Neuronal stem cell (in vitro differentiated cells): Measurements from ENCODE around the gene CTNND2.
A peak's percentile ranks its signal among the peaks of the same experiment; 100 is the strongest.

ENCODE experiments used
- DNase-seq: peaks from one replicate; pipeline ENCODE4 v3.0.0-alpha.2; 2013; ENCODE audit warnings: low spot score
- H2AFZ ChIP-seq: one replicate; pipeline ENCODE4 v1.6.1; 2013; ENCODE audit warnings: mild to moderate bottlenecking, low read length, inconsistent platforms
- H2AK5ac ChIP-seq: 2 replicates; pipeline ENCODE4 v1.6.1; 2013; ENCODE audit warnings: low read depth, mild to moderate bottlenecking, inconsistent platforms, low read length, moderate library complexity, mixed read lengths
- H2BK120ac ChIP-seq: 2 replicates; pipeline ENCODE4 v1.6.1; 2013; ENCODE audit warnings: low read depth, mild to moderate bottlenecking, inconsistent platforms, low read length, moderate library complexity, mixed read lengths
- H2BK12ac ChIP-seq: one replicate; pipeline ENCODE4 v1.6.1; 2013; ENCODE audit warnings: low read length, inconsistent platforms
- H2BK15ac ChIP-seq: 2 replicates; pipeline ENCODE4 v1.6.1; 2013; ENCODE audit warnings: mild to moderate bottlenecking, low read length, inconsistent platforms, mixed read lengths
- H2BK5ac ChIP-seq: one replicate; pipeline ENCODE4 v1.6.1; 2013; ENCODE audit warnings: inconsistent platforms, mild to moderate bottlenecking, low read length, moderate library complexity
- H3K14ac ChIP-seq: one replicate; pipeline ENCODE4 v1.6.1; 2013; ENCODE audit warnings: low read length, inconsistent platforms
- H3K18ac ChIP-seq: 2 replicates; pipeline ENCODE4 v1.6.1; 2013; ENCODE audit warnings: low read length, inconsistent platforms
- H3K23ac ChIP-seq: 2 replicates; pipeline ENCODE4 v1.6.1; 2013; ENCODE audit warnings: low read depth, mild to moderate bottlenecking, mixed read lengths, low read length, inconsistent platforms; ENCODE audit not compliant: poor library complexity
- H3K27ac ChIP-seq: replicated peaks from 3 replicates; pipeline ENCODE4 v1.5.1; 2013; ENCODE audit warnings: low read length, inconsistent platforms
- H3K27me3 ChIP-seq, 3 experiments: 2 replicates each; pipeline ENCODE4 v1.6.1; 2013; ENCODE audit warnings: low read length in 3 of 3, mild to moderate bottlenecking in 2 of 3, inconsistent platforms in 1 of 3, low read depth in 1 of 3, mixed read lengths in 1 of 3, moderate library complexity in 1 of 3; ENCODE audit not compliant: control insufficient read depth in 3 of 3, insufficient read depth in 3 of 3
- H3K36me3 ChIP-seq, 2 donors: replicated peaks in 1 of 2; 2 replicates each; pipeline ENCODE4 v1.6.1; 2013; ENCODE audit warnings: low read length in 2 of 2; ENCODE audit not compliant: control insufficient read depth in 2 of 2, insufficient read depth in 2 of 2
- H3K4ac ChIP-seq: 2 replicates; pipeline ENCODE4 v1.6.1; 2013; ENCODE audit warnings: inconsistent platforms, mild to moderate bottlenecking, low read length, moderate library complexity
- H3K4me1 ChIP-seq, 2 donors: 1 replicate in 1 of 2; 2 replicates in 1 of 2; pipeline ENCODE4 v1.6.1; 2013; ENCODE audit warnings: low read length in 2 of 2, low read depth in 1 of 2; ENCODE audit not compliant: control insufficient read depth in 2 of 2, insufficient read depth in 1 of 2
- H3K4me2 ChIP-seq: one replicate; pipeline ENCODE4 v1.6.1; 2013; ENCODE audit warnings: mild to moderate bottlenecking, low read length, inconsistent platforms; ENCODE audit not compliant: insufficient read depth, poor library complexity, severe bottlenecking
- H3K4me3 ChIP-seq, 2 donors: 2 replicates each; pipeline ENCODE4 v1.5.1; 2013; ENCODE audit warnings: low read length in 2 of 2, mild to moderate bottlenecking in 2 of 2, inconsistent platforms in 1 of 2, moderate library complexity in 1 of 2
- H3K79me1 ChIP-seq: one replicate; pipeline ENCODE4 v1.6.1; 2013; ENCODE audit warnings: low read depth, mild to moderate bottlenecking, inconsistent platforms, low read length, moderate library complexity
- H3K9ac ChIP-seq: one replicate; pipeline ENCODE4 v1.6.1; 2013; ENCODE audit warnings: mild to moderate bottlenecking, low read depth, low read length, inconsistent platforms; ENCODE audit not compliant: poor library complexity
- H3K9me3 ChIP-seq, 2 donors: replicated peaks in 1 of 2; 2 replicates each; pipeline versions ENCODE3 to v1.6.1; 2013; ENCODE audit warnings: low read length in 2 of 2, mild to moderate bottlenecking in 2 of 2, inconsistent platforms in 1 of 2, low read depth in 1 of 2, mixed read lengths in 1 of 2, moderate library complexity in 1 of 2; ENCODE audit not compliant: control insufficient read depth in 2 of 2, insufficient read depth in 1 of 2
- H4K8ac ChIP-seq: one replicate; pipeline ENCODE4 v1.6.1; 2013; ENCODE audit warnings: low read depth, mild to moderate bottlenecking, inconsistent platforms, low read length, moderate library complexity
- H4K91ac ChIP-seq: one replicate; pipeline ENCODE4 v1.6.1; 2013; ENCODE audit warnings: low read length, low read depth, mild to moderate bottlenecking, inconsistent platforms; ENCODE audit not compliant: poor library complexity
- WGBS, 2 donors: extraction: QIAGEN DNeasy Blood & Tissue Kit; methylation state at CpG; one replicate each; pipeline ENCODE4 v1.1.7; 2013; ENCODE audit warnings: missing lambda C conversion rate in 2 of 2, mixed read lengths in 1 of 2; ENCODE audit not compliant: insufficient read length in 2 of 2, insufficient replicate concordance in 1 of 2; ENCODE audit errors: extremely low coverage in 2 of 2; 5-methylcytosine and 5-hydroxymethylcytosine counted together

Gene CTNND2

DNA sequence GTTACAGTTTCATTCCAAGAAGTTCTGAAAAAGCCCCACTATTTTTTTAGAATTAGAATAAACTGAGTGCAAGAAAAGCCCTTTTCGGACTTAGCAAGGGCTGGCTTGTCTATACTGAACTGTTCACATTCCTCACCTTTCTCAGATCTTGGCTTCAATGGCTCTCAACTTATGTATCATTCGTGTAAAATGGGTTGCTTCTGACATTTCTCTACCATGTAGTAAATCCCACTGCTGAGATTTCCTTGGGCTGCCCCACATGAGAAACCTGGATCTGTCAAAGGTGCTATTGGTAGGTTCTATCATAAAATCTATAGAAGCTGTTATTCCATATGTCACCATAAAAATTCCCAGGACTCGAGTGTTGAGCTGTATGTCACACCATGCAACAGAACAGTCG lies 454.3 kb downstream of the CTNND2 start:
- H2BK5ac ChIP-seq = no peak overlapping the region
- peaks cover 0 to under 1% of the 10 kb centered on the region in 2 donors for H3K36me3 ChIP-seq
- no peak overlapping the region for H3K4me3 ChIP-seq
- no peak overlapping the region for H4K91ac ChIP-seq
- WGBS, 2 donors = no CpG with 5 or more reads among the region's 4 CpGs
- H3K4me2 ChIP-seq = no peak overlapping the region
- H2AFZ ChIP-seq = no peak overlapping the region
- H3K27me3 ChIP-seq = peaks cover 0 to 5% (median 0%) of the 10 kb centered on the region in 3 experiments
- no peak overlapping the region for H3K23ac ChIP-seq
- no peak overlapping the region for H2BK12ac ChIP-seq
- no peak overlapping the region for H2BK15ac ChIP-seq
- no peak overlapping the region for H4K8ac ChIP-seq
- H3K4me1 ChIP-seq = peaks cover 0 to 2% of the 10 kb centered on the region in 2 donors
- no peak overlapping the region for H3K18ac ChIP-seq
- no peak overlapping the region for H2AK5ac ChIP-seq
- DNase-seq = no peak
- H3K9ac ChIP-seq = no peak overlapping the region
- H2BK120ac ChIP-seq = no peak overlapping the region
- H3K79me1 ChIP-seq = no peaks in the 10 kb centered on the region
- no peak overlapping the region for H3K27ac ChIP-seq
- no peak overlapping the region for H3K14ac ChIP-seq
- no peak overlapping the region for H3K4ac ChIP-seq
- peaks cover 0 to 2% of the 10 kb centered on the region in 2 donors for H3K9me3 ChIP-seq

DNA sequence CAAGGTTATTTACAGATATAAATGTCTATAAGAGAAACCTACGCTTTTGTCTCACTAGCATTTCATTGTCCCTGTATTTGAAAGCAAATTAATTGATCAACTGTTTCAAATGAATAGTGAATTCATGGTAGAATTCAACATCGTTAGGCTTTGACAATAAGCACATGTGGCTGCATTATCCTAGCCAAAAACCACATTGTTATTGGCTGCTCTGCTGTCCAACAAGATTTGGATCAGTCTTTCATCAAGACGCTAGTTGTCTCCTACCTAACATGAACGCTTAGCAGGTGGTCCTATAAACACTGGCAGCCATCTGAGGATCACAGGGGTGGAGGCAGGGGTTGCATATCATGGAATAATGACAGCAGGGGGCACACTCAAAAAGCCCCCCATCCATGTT lies 455.0 kb downstream of the CTNND2 start:
- no peak overlapping the region for H3K23ac ChIP-seq
- H2BK12ac ChIP-seq = no peak overlapping the region
- WGBS, 2 donors = no CpG with 5 or more reads among the region's 4 CpGs
- H3K27ac ChIP-seq = no peak overlapping the region
- no peak overlapping the region for H3K4me2 ChIP-seq
- no peak overlapping the region for H2AK5ac ChIP-seq
- no peak overlapping the region for H4K8ac ChIP-seq
- peaks cover 0 to 2% of the 10 kb centered on the region in 2 donors for H3K4me1 ChIP-seq
- no peak overlapping the region for H2BK15ac ChIP-seq
- no peak overlapping the region for H3K14ac ChIP-seq
- H3K4me3 ChIP-seq = no peak overlapping the region
- peaks cover 0 to 5% of the 10 kb centered on the region in 2 donors for H3K36me3 ChIP-seq
- H4K91ac ChIP-seq = no peak overlapping the region
- H3K27me3 ChIP-seq = peaks cover 0 to 5% (median 0%) of the 10 kb centered on the region in 3 experiments
- no peaks in the 10 kb centered on the region for H3K79me1 ChIP-seq
- H3K9me3 ChIP-seq = peaks cover 0 to 2% of the 10 kb centered on the region in 2 donors
- H3K18ac ChIP-seq = no peak overlapping the region
- no peak overlapping the region for H3K9ac ChIP-seq
- DNase-seq = peak; percentile 17
- H2BK5ac ChIP-seq = no peak overlapping the region
- H2AFZ ChIP-seq = no peak overlapping the region
- H2BK120ac ChIP-seq = no peak overlapping the region
- H3K4ac ChIP-seq = no peak overlapping the region

DNA sequence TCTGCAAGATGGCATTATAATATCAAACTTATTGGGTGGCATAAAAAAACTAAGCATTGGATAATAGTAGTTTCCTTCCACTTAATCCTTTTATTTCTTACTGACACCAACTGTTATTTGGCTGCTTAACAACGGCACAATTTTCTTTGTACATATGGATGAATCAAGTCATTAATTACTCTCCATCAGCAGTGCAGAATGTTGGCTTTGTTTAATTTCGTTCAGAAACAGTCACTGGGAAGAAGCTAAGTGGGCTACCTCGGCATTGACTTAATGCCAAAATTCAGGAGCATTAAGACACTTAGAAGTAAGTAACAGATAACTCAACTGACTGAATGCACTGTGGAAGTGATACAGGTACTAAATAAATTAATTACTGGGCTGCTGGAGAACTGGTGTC lies 460.4 kb downstream of the CTNND2 start:
- H2BK12ac ChIP-seq = no peak overlapping the region
- no peak overlapping the region for H3K4me2 ChIP-seq
- no peak overlapping the region for H2AK5ac ChIP-seq
- H2BK15ac ChIP-seq = no peak overlapping the region
- no peak overlapping the region for H3K27ac ChIP-seq
- no peak overlapping the region for H3K23ac ChIP-seq
- H4K91ac ChIP-seq = no peak overlapping the region
- H3K4me3 ChIP-seq = no peak overlapping the region
- H3K79me1 ChIP-seq = peaks cover 1% of the 10 kb centered on the region
- no peak overlapping the region for H3K9ac ChIP-seq
- peaks cover 0 to 5% of the 10 kb centered on the region in 2 donors for H3K36me3 ChIP-seq
- H3K4ac ChIP-seq = no peak overlapping the region
- H2BK120ac ChIP-seq = no peak overlapping the region
- no peak overlapping the region for H4K8ac ChIP-seq
- H2AFZ ChIP-seq = no peak overlapping the region
- WGBS, 2 donors = no CpG with 5 or more reads among the region's 3 CpGs
- no peak for DNase-seq
- H3K4me1 ChIP-seq = peaks cover 0 to 2% of the 10 kb centered on the region in 2 donors
- H3K14ac ChIP-seq = no peak overlapping the region
- peaks cover 0 to 5% (median 0%) of the 10 kb centered on the region in 3 experiments for H3K27me3 ChIP-seq
- H3K18ac ChIP-seq = no peak overlapping the region
- no peak overlapping the region for H2BK5ac ChIP-seq
- peaks cover 0 to 2% of the 10 kb centered on the region in 2 donors for H3K9me3 ChIP-seq

DNA sequence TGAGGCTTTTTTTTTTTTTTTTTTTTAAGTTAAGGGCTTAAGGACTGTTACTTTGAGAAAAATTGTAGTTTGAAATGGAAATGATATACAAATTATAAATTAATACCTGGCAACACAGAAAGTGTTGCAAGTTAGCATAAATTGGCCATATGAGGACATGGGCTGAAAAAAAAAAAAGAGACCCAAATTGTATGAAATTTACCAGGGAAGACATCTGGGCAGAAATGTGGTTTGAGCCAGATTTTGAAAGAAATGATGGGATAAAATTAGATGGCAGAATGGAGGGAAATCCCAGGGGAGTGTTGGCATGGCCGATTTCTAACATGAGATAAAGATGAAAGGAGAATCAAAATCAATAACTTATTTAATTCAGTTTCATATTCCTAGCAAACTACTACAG lies 472.1 kb downstream of the CTNND2 start:
- Histone ChIP-seq H3K14ac (no peak overlapping the region), H3K27me3 (no peaks in the 10 kb centered on the region), H3K23ac (no peak overlapping the region), H3K27ac (no peak overlapping the region), H3K4me2 (no peak overlapping the region), H3K4ac (no peak overlapping the region), H2AK5ac (no peak overlapping the region), H3K4me3 (no peak overlapping the region), H2BK120ac (no peak overlapping the region), H2AFZ (no peak overlapping the region), H2BK15ac (no peak overlapping the region), H2BK12ac (no peak overlapping the region), H4K8ac (no peak overlapping the region), H4K91ac (no peak overlapping the region), H3K36me3 (no peaks in the 10 kb centered on the region), H3K18ac (no peak overlapping the region), H3K9ac (no peak overlapping the region), H3K79me1 (no peaks in the 10 kb centered on the region), H2BK5ac (no peak overlapping the region), H3K9me3 (no peaks in the 10 kb centered on the region), H3K4me1 (peaks cover 0 to 2% of the 10 kb centered on the region in 2 donors)
- no CpG with 5 or more reads among the region's 1 CpG for WGBS, 2 donors
- DNase-seq = no peak
